HepG2 (cell line): Measurements from ENCODE around the gene ZFP90. TPM values are rescaled to one million over a fixed set of nuclear protein-coding genes. Genes with fewer than 3 reads are reported as not detected.

Source experiments
- EHMT2 ChIP-seq: fragments of 200-600 bp; sonication (generic); IDR thresholded peaks from 2 replicates; pipeline ENCODE4 v1.7.0; 2017; ENCODE audit warnings: antibody characterized with exemption, low read depth, low read length, borderline replicate concordance
- MLXIP ChIP-seq: sonication (generic); formaldehyde crosslinking; IDR thresholded peaks from 2 replicates; pipeline ENCODE4 v1.9.0; 2021; ENCODE audit warnings: missing genetic modification reagents, borderline replicate concordance
- NBN ChIP-seq: fragments of 450-650 bp; conservative IDR thresholded peaks from 2 replicates; pipeline ENCODE4 v1.6.1; 2017
- SETDB1 ChIP-seq: sonication (generic); formaldehyde crosslinking; IDR thresholded peaks from 2 replicates; pipeline ENCODE4 v1.5.1; 2020; ENCODE audit warnings: missing genetic modification reagents, mild to moderate bottlenecking, borderline replicate concordance
- SNAPC2 ChIP-seq: sonication (generic); formaldehyde crosslinking; IDR thresholded peaks from 2 replicates; pipeline ENCODE4 v1.8.1; 2022; ENCODE audit warnings: mild to moderate bottlenecking, missing genetic modification reagents
- TCF7L2 ChIP-seq: IDR thresholded peaks from 2 replicates; pipeline ENCODE4 v1.6.1; 2011; ENCODE audit warnings: mild to moderate bottlenecking, low read depth, low read length, moderate library complexity
- ZBTB34 ChIP-seq: sonication (generic); formaldehyde crosslinking; IDR thresholded peaks from 2 replicates; pipeline ENCODE4 v1.8.0; 2022; ENCODE audit warnings: mild to moderate bottlenecking, missing genetic modification reagents
- ZFP36 ChIP-seq: fragments of 150-350 bp; IDR thresholded peaks from 2 replicates; pipeline ENCODE4 v1.6.1; 2018; ENCODE audit warnings: borderline replicate concordance, low read length, low read depth; ENCODE audit not compliant: partially characterized antibody
- ZFP82 ChIP-seq: sonication (generic); formaldehyde crosslinking; IDR thresholded peaks from 2 replicates; pipeline ENCODE4 v1.5.1; 2020; ENCODE audit warnings: mild to moderate bottlenecking, missing genetic modification reagents, borderline replicate concordance
- ZMYM4 ChIP-seq: sonication (generic); formaldehyde crosslinking; IDR thresholded peaks from 2 replicates; pipeline ENCODE4 v1.8.1; 2023; ENCODE audit warnings: mild to moderate bottlenecking, missing genetic modification reagents
- ZNF512 ChIP-seq: sonication (generic); formaldehyde crosslinking; IDR thresholded peaks from 2 replicates; pipeline ENCODE4 v1.4.0; 2020; ENCODE audit warnings: mild to moderate bottlenecking, missing genetic modification reagents
- ZNF646 ChIP-seq: sonication (generic); formaldehyde crosslinking; IDR thresholded peaks from 2 replicates; pipeline ENCODE4 v1.9.0; 2021; ENCODE audit warnings: mild to moderate bottlenecking, missing genetic modification reagents
- ZSCAN29 ChIP-seq: sonication (generic); formaldehyde crosslinking; conservative IDR thresholded peaks from 2 replicates; pipeline ENCODE4 v1.4.0; 2020; ENCODE audit warnings: mild to moderate bottlenecking, missing genetic modification reagents
- polyA plus RNA-seq, 8 experiments: library from polyadenylated mRNA; depleted of rRNA in 3 of 8; stranded (reverse) in 7 of 8; unstranded in 1 of 8; fragments of >200 nt; fragmentation: Illumina TruSeq in 4 of 8; extraction: Trizol in 4 of 8; gene quantifications; 2 replicates each; pipeline versions ENCODE4 v1.2.1 to v1.2.3, GENCODE V29; 2011 to 2016; ENCODE audit warnings: low read depth in 4 of 8, missing spikeins in 1 of 8, mixed read lengths in 1 of 8; ENCODE audit not compliant: insufficient read depth in 1 of 8
- total RNA-seq, 5 experiments: library from RNA; depleted of rRNA; stranded (reverse); fragments of >200 nt; fragmentation: Illumina TruSeq; extraction: Trizol; gene quantifications; 2 replicates each; pipeline ENCODE4 v1.2.3, GENCODE V29; 2016; ENCODE audit warnings: low read depth in 1 of 5
- TF ChIP-seq, protein P1 (sequence below): sonication (generic); formaldehyde crosslinking; IDR thresholded peaks from 2 replicates; pipeline ENCODE4 v1.8.1; 2023; ENCODE audit warnings: mild to moderate bottlenecking, moderate library complexity, missing genetic modification reagents

ZFP90 gene
- total and polyA plus RNA-seq, 2 of the 13 experiments (the other 11 are each of a cell fraction or from before 2014, with no cell fraction given): 17.6 to 18.9 TPM

- TF ChIP-seq, protein P1, sequence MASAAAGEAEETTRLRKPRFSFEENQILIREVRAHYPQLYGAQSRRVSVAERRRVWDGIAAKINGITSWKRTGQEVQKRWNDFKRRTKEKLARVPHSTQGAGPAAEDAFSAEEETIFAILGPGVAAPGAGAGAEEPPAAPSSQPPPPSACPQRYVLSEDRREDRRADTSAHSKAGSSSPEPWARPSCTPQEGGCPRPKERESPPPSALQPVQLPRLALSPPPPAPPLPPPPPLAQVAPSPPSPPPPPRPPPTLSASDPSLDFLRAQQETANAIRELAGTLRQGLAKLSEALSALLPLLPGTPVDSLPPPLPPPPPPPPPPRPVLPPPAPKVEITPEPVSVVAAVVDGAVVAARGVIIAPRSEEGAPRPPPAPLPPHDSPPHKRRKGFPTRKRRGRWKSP: peak; percentile 69; the same call in 1 of the 2 replicates
- TF ChIP-seq ZFP36 (no peak), ZFP82 (CRISPR knock-in tag) (0 out of 2 replicates have a peak, but pooled peaks have one; percentile 44), EHMT2 (no peak), TCF7L2 (no peak), ZNF512 (CRISPR knock-in tag) (no peak), ZNF646 (CRISPR knock-in tag) (no peak), ZMYM4 (CRISPR knock-in tag) (peak; percentile 81), ZBTB34 (CRISPR knock-in tag) (no peak), MLXIP (CRISPR knock-in tag) (no peak), NBN (no peak), SETDB1 (CRISPR knock-in tag) (no peak), ZSCAN29 (peak; percentile 67; the same call in 1 of the 2 replicates), SNAPC2 (no peak)
Observed at GRCh38 chr16:68528686-68529379, 10.3 kb upstream of the ZFP90 start (continued).
